Sigmoid colon (tissue), 7 donors: ENCODE data around the gene CENPK. TPM values are rescaled to one million over a fixed set of nuclear protein-coding genes. Genes with fewer than 3 reads are reported as not detected.
"Not testable (repeated sequence)": the region's sequence is repeated elsewhere in the genome, so short reads cannot be mapped to it uniquely, and the experiment has no call there.

ENCODE experiments used
- DNase-seq: peaks from one replicate; pipeline ENCODE4 v3.0.0-alpha.2; 2019
- H3K27ac ChIP-seq, 4 donors: fragments of 200-600 bp; sonication (generic); one replicate each; pipeline ENCODE4 v1.5.1; 2016 to 2019; ENCODE audit warnings: mild to moderate bottlenecking in 1 of 4
- H3K27me3 ChIP-seq, 3 donors: fragments of 200-600 bp; sonication (generic); one replicate each; pipeline ENCODE4 v1.5.1; 2019; ENCODE audit warnings: mild to moderate bottlenecking in 1 of 3
- H3K36me3 ChIP-seq, 4 donors: fragments of 200-600 bp; sonication (generic); one replicate each; pipeline ENCODE4 v1.5.1; 2016 to 2019
- H3K4me1 ChIP-seq, 4 donors: fragments of 200-600 bp; sonication (generic); one replicate each; pipeline ENCODE4 v1.5.1; 2017 to 2019
- H3K4me3 ChIP-seq, 4 donors: fragments of 200-600 bp; sonication (generic); one replicate each; pipeline ENCODE4 v1.5.1; 2017 to 2019; ENCODE audit warnings: mild to moderate bottlenecking in 2 of 4, moderate library complexity in 1 of 4
- H3K9me3 ChIP-seq, 4 donors: fragments of 200-600 bp in 3 of 4; sonication (generic) in 3 of 4; one replicate each; pipeline versions ENCODE4 v1.5.1 to v1.6.1; 2013 to 2019
- CTCF ChIP-seq, 4 experiments: fragments of 450-650 bp in 3 of 4; fragments of 200-600 bp in 1 of 4; IDR thresholded peaks; one replicate each; pipeline ENCODE4 v1.5.1; 2016 to 2019; ENCODE audit warnings: antibody characterized with exemption in 4 of 4, mild to moderate bottlenecking in 3 of 4, moderate library complexity in 2 of 4
- EP300 ChIP-seq, 4 donors: sonication (generic); formaldehyde crosslinking; IDR thresholded peaks; one replicate each; pipeline ENCODE4 v1.6.1; 2017; ENCODE audit warnings: antibody characterized with exemption in 4 of 4
- POLR2A ChIP-seq, 2 donors: fragments of 450-650 bp; IDR thresholded peaks; one replicate each; pipeline ENCODE4 v1.6.1; 2016; ENCODE audit warnings: antibody characterized with exemption in 2 of 2, mild to moderate bottlenecking in 2 of 2, moderate library complexity in 2 of 2
- POLR2AphosphoS5 ChIP-seq, 4 donors: sonication (generic); formaldehyde crosslinking; IDR thresholded peaks; one replicate each; pipeline ENCODE4 v1.6.1; 2017; ENCODE audit warnings: antibody characterized with exemption in 4 of 4
- WGBS, 2 donors: extraction: QIAGEN DNeasy Blood & Tissue Kit; methylation state at CpG; one replicate each; pipeline ENCODE4 v1.1.7; 2013; 5-methylcytosine and 5-hydroxymethylcytosine counted together
- intact Hi-C: fragments of 100-400 bp; cut with DNase I; formaldehyde crosslinking; loops from one replicate; pipeline ENCODE4 v1.15.1; 2023
- polyA plus RNA-seq, 3 donors: library from polyadenylated mRNA; stranded (reverse); fragments of 200-250 nt; gene quantifications; one replicate each; pipeline ENCODE4 v1.2.3, GENCODE V29; 2013
- total RNA-seq, 4 donors: library from RNA; depleted of rRNA; stranded (reverse); fragments of >200 nt; gene quantifications; one replicate each; pipeline ENCODE4 v1.1.0, GENCODE V29; 2016
- donor health status: healthy with polysubstance abuse.
- donor health status: Bipolar disorder and iron deficiency.
- donor health status: healthy.

CENPK gene
- total and polyA plus RNA-seq, 7 donors: 1.4 to 14.5 (median 3.6) TPM; not detected in 2

GRCh38 chr5:65489119-65489518 is 73.8 kb downstream of the CENPK start:
- WGBS, 2 donors: 92 to 94% methylated on average over 4 of the region's 4 CpGs
- H3K9me3 ChIP-seq: no peaks in the 10 kb centered on the region
- no peaks in the 10 kb centered on the region for H3K36me3 ChIP-seq
- DNase-seq: no peak
- no peaks in the 10 kb centered on the region for H3K27me3 ChIP-seq
- no peak overlapping the region for H3K27ac ChIP-seq
- H3K4me3 ChIP-seq: no peak overlapping the region
- intact Hi-C loops: no loop called here
- no peaks in the 10 kb centered on the region for H3K4me1 ChIP-seq
- TF ChIP-seq POLR2AphosphoS5 (IDR thresholded peaks at IDR 0.05) (no peak), EP300 (IDR thresholded peaks at IDR 0.05) (no peak), CTCF (IDR thresholded peaks at IDR 0.05) (no peak), POLR2A (IDR thresholded peaks at IDR 0.05) (no peak)

GRCh38 chr5:65488038-65488687 is 74.8 kb downstream of the CENPK start:
- WGBS, 2 donors: 87 to 88% methylated on average over 7 of the region's 7 CpGs

DNA sequence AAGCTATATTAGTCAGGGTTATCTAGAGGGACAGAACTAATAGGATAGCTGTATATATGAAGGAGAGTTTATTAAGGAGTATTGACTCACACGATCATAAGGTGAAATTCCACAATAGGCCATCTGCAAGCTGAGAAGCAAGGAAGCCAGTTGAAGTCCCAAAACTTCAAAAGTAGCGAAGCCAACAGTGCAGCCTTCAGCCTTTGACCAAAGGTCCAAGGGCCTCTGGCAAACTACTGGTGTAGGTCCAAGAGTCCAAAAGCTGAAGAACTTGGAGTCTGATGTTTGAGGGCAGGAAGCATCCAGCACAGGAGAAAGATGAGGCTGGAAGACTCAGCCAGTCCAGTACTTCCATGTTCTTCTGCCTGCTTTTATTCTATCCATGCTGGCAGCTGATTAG is 76.2 kb downstream of the CENPK start:
- WGBS, 2 donors: 92 to 95% methylated on average over 2 of the region's 2 CpGs

More at GRCh38 chr5:65488038-65488687, 74.8 kb downstream of the CENPK start:
- H3K36me3 ChIP-seq, H3K27me3 ChIP-seq, H3K4me3 ChIP-seq, H3K4me1 ChIP-seq, intact Hi-C loops, H3K27ac ChIP-seq, DNase-seq, H3K9me3 ChIP-seq: not testable (repeated sequence)

DNA sequence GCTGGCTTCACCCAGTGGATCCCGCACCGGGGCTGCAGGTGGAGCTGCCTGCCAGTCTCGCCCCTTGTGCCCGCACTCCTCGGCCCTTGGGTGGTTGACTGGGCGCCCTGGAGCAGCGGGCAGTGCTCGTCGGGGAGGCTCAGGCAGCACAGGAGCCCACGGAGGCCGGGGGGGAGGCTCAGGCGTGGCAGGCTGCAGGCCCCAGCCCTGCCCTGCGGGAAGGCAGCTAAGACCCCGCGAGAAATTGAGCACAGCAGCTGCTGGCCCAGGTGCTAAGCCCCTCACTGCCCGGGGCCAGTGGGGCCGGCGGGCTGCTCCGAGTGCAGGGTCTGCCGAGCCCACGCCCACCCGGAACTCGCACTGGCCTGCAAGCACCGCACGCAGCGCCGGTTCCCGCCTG is 77.6 kb downstream of the CENPK start:
- intact Hi-C loops: no loop called here
- H3K9me3 ChIP-seq: no peaks in the 10 kb centered on the region
- H3K4me3 ChIP-seq: no peak overlapping the region
- peaks cover 0 to 18% (median 9%) of the 10 kb centered on the region in 4 donors for H3K4me1 ChIP-seq
- WGBS, 2 donors: 90 to 94% methylated on average over 28 of the region's 28 CpGs
- TF ChIP-seq CTCF (IDR thresholded peaks at IDR 0.05): no peak
- TF ChIP-seq EP300 (IDR thresholded peaks at IDR 0.05): no peak
- no peak for TF ChIP-seq POLR2AphosphoS5 (IDR thresholded peaks at IDR 0.05)
- no peak for TF ChIP-seq POLR2A (IDR thresholded peaks at IDR 0.05)
- no peak for DNase-seq
- no peak overlapping the region for H3K27ac ChIP-seq
- no peaks in the 10 kb centered on the region for H3K36me3 ChIP-seq
- no peaks in the 10 kb centered on the region for H3K27me3 ChIP-seq

More for the DNA sequence above, 76.2 kb downstream of the CENPK start:
- H3K27ac ChIP-seq, intact Hi-C loops, H3K9me3 ChIP-seq, H3K27me3 ChIP-seq, H3K4me1 ChIP-seq, H3K4me3 ChIP-seq, DNase-seq, H3K36me3 ChIP-seq: not testable (repeated sequence)

- Histone ChIP-seq H3K4me3 (peak overlapping the region; percentile 47 to 63 (median 56)), H3K4me1 (peaks cover 0 to 26% (median 17%) of the 10 kb centered on the region in 4 donors), H3K27me3 (no peaks in the 10 kb centered on the region), H3K9me3 (no peaks in the 10 kb centered on the region), H3K36me3 (no peaks in the 10 kb centered on the region), H3K27ac (peak overlapping the region; percentile 90 to 97 (median 93))
- WGBS, 2 donors: 23 to 34% methylated on average over 3 of the region's 3 CpGs
- DNase-seq: no peak
- intact Hi-C loops: loop anchor here (2.0 to 5.0 kb wide), 6 partner anchors 79 to 716 kb away; partner anchors contain the start of genes CENPK, CWC27, PPWD1 and SREK1IP1
- no peak for TF ChIP-seq POLR2AphosphoS5 (IDR thresholded peaks at IDR 0.05)
- TF ChIP-seq CTCF (IDR thresholded peaks at IDR 0.05): peak in 3 of 4 experiments; percentile 36 to 55 (median 44)
These were observed 79.2 kb downstream of the CENPK start for GRCh38 chr5:65483546-65484346.
